Urinary bladder (tissue), 4 donors: ENCODE data around the gene COQ10A. TPM values are rescaled to one million over a fixed set of nuclear protein-coding genes. Genes with fewer than 3 reads are reported as not detected.

ENCODE experiments used
- DNase-seq: peaks from one replicate; pipeline ENCODE4 v3.0.0-alpha.2; 2015; ENCODE audit errors: extremely low spot score
- H3K27ac ChIP-seq: one replicate; pipeline ENCODE4 v1.5.1; 2013; ENCODE audit warnings: low read depth, mild to moderate bottlenecking, moderate library complexity
- H3K36me3 ChIP-seq: one replicate; pipeline ENCODE4 v1.6.1; 2013; ENCODE audit warnings: mild to moderate bottlenecking, moderate library complexity; ENCODE audit not compliant: insufficient read depth
- H3K4me1 ChIP-seq: one replicate; pipeline ENCODE4 v1.6.1; 2013; ENCODE audit warnings: mild to moderate bottlenecking, moderate library complexity; ENCODE audit not compliant: insufficient read depth
- H3K4me3 ChIP-seq: one replicate; pipeline ENCODE4 v1.5.1; 2013; ENCODE audit warnings: low read depth, low read length
- WGBS: extraction: QIAGEN DNeasy Blood & Tissue Kit; methylation state at CpG from one replicate; pipeline ENCODE4 v1.1.7; 2013; 5-methylcytosine and 5-hydroxymethylcytosine counted together
- polyA plus RNA-seq: library from polyadenylated mRNA; stranded (reverse); fragments of 200-250 nt; gene quantifications from one replicate; pipeline ENCODE4 v1.2.3, GENCODE V29; 2013
- total RNA-seq: library from RNA; depleted of rRNA; stranded (reverse); fragments of >200 nt; gene quantifications from one replicate; pipeline ENCODE4 v1.2.3, GENCODE V29; 2014
- donor health status: healthy with polysubstance abuse.
- donor health status: healthy.

The COQ10A gene
- total RNA-seq: 6.9 TPM
- 13.8 TPM for polyA plus RNA-seq

- H3K4me1 ChIP-seq: no peaks in the 10 kb centered on the region
- H3K27ac ChIP-seq: peak within 1 kb of the TSS; percentile 97
- under 1% methylated on average over 68 of the region's 68 CpGs for WGBS
- H3K4me3 ChIP-seq: peak within 1 kb of the TSS; percentile 63
- peak; percentile 80 for DNase-seq
- no peaks in the 10 kb centered on the region for H3K36me3 ChIP-seq
These were observed at the start of gene COQ10A for GRCh38 chr12:56266693-56267442. TSS of gene COQ10A (plus strand) at chr12:56266942. CDS start at chr12:56267119, 177 bp downstream.

GRCh38 chr12:56219840-56220239 lies 46.9 kb upstream of the COQ10A start:
- H3K4me1 ChIP-seq: no peaks in the 10 kb centered on the region
- H3K4me3 ChIP-seq: no peak overlapping the region
- no peak overlapping the region for H3K27ac ChIP-seq
- H3K36me3 ChIP-seq: peaks cover 5% of the 10 kb centered on the region
- 91% methylated on average over 9 of the region's 9 CpGs for WGBS
- no peak for DNase-seq

GRCh38 chr12:56220611-56221231 lies 46.0 kb upstream of the COQ10A start:
- H3K4me3 ChIP-seq: peak overlapping the region; percentile 66
- H3K36me3 ChIP-seq: no peaks in the 10 kb centered on the region
- peak overlapping the region; percentile 97 for H3K27ac ChIP-seq
- no peak for DNase-seq
- WGBS: 9% methylated on average over 10 of the region's 10 CpGs
- no peaks in the 10 kb centered on the region for H3K4me1 ChIP-seq

- peak; percentile 43 for DNase-seq
These were observed 45.4 kb upstream of the COQ10A start for GRCh38 chr12:56221232-56221756.

GRCh38 chr12:56221757-56222530 lies 44.8 kb upstream of the COQ10A start, which contains the start of gene RNF41:
TSS of gene RNF41 (minus strand) at chr12:56221922. CDS start at chr12:56214047, 7,875 bp downstream.
- DNase-seq: peak; percentile 94
- no peaks in the 10 kb centered on the region for H3K4me1 ChIP-seq
- peak within 1 kb of the TSS; percentile 66 for H3K4me3 ChIP-seq
- peak within 1 kb of the TSS; percentile 97 for H3K27ac ChIP-seq
- WGBS: under 1% methylated on average over 42 of the region's 42 CpGs
- H3K36me3 ChIP-seq: no peaks in the 10 kb centered on the region

More at GRCh38 chr12:56221232-56221756, 45.4 kb upstream of the COQ10A start:
- Histone ChIP-seq H3K27ac (peak overlapping the region; percentile 97), H3K4me1 (no peaks in the 10 kb centered on the region), H3K4me3 (peak overlapping the region; percentile 66), H3K36me3 (no peaks in the 10 kb centered on the region)
- WGBS: under 1% methylated on average over 21 of the region's 21 CpGs

GRCh38 chr12:56222531-56222895 lies 44.2 kb upstream of the COQ10A start:
- Histone ChIP-seq H3K36me3 (no peaks in the 10 kb centered on the region), H3K4me3 (peak overlapping the region; percentile 66), H3K4me1 (no peaks in the 10 kb centered on the region), H3K27ac (peak overlapping the region; percentile 96)
- DNase-seq: no peak
- 7% methylated on average over 4 of the region's 4 CpGs for WGBS

GRCh38 chr12:56223571-56224101 lies 43.1 kb upstream of the COQ10A start:
- no peak for DNase-seq
- H3K27ac ChIP-seq: no peak overlapping the region
- no peaks in the 10 kb centered on the region for H3K4me1 ChIP-seq
- no peaks in the 10 kb centered on the region for H3K36me3 ChIP-seq
- H3K4me3 ChIP-seq: no peak overlapping the region
- 16% methylated on average over 15 of the region's 15 CpGs for WGBS

- under 1% methylated on average over 41 of the region's 41 CpGs for whole genome bisulfite sequencing
- peak within 1 kb of the TSS; percentile 46 for H3K4me3 ChIP-seq
- peak within 1 kb of the TSS; percentile 44 for H3K27ac ChIP-seq
- H3K4me1 ChIP-seq: no peaks in the 10 kb centered on the region
- peak; percentile 95 for DNase-seq
- no peaks in the 10 kb centered on the region for H3K36me3 ChIP-seq
These were observed 42.5 kb upstream of the COQ10A start, which contains the start of gene NABP2 for GRCh38 chr12:56224102-56224701. TSS of gene NABP2 (plus strand) at chr12:56224342. CDS start at chr12:56224857, 515 bp downstream.

- WGBS: 69% methylated on average over 11 of the region's 11 CpGs
- H3K4me1 ChIP-seq: no peaks in the 10 kb centered on the region
- no peak overlapping the region for H3K27ac ChIP-seq
- no peak for DNase-seq
- peak overlapping the region; percentile 46 for H3K4me3 ChIP-seq
- H3K36me3 ChIP-seq: no peaks in the 10 kb centered on the region
These were observed 41.8 kb upstream of the COQ10A start for GRCh38 chr12:56224954-56225353.

- WGBS: 88% methylated on average over 7 of the region's 7 CpGs
- no peak for DNase-seq
- H3K36me3 ChIP-seq: no peaks in the 10 kb centered on the region
- no peak overlapping the region for H3K4me3 ChIP-seq
- H3K27ac ChIP-seq: no peak overlapping the region
- H3K4me1 ChIP-seq: no peaks in the 10 kb centered on the region
These were observed 37.7 kb upstream of the COQ10A start for GRCh38 chr12:56229082-56229481.

GRCh38 chr12:56229916-56230431 lies 36.8 kb upstream of the COQ10A start, which contains the start of gene SLC39A5:
TSS of gene SLC39A5 (plus strand) at chr12:56230051. CDS start at chr12:56231275, 1,224 bp downstream.
- H3K27ac ChIP-seq: no peak within 1 kb of the TSS
- H3K36me3 ChIP-seq: no peaks in the 10 kb centered on the region
- no peak for DNase-seq
- H3K4me1 ChIP-seq: no peaks in the 10 kb centered on the region
- WGBS: 80% methylated on average over 4 of the region's 4 CpGs
- no peak within 1 kb of the TSS for H3K4me3 ChIP-seq

GRCh38 chr12:56230432-56231183 lies 36.1 kb upstream of the COQ10A start:
- Histone ChIP-seq H3K4me3 (no peak overlapping the region), H3K27ac (no peak overlapping the region), H3K36me3 (no peaks in the 10 kb centered on the region), H3K4me1 (no peaks in the 10 kb centered on the region)
- 66% methylated on average over 8 of the region's 8 CpGs for WGBS
- DNase-seq: no peak
